Panc1 (cell line): ENCODE data around the gene UBC.

Experiments used
- SIN3A ChIP-seq: IDR thresholded peaks from 2 replicates; pipeline ENCODE4 v1.6.1; 2012; ENCODE audit warnings: low read depth, mild to moderate bottlenecking, low read length, moderate library complexity, borderline replicate concordance; ENCODE audit not compliant: insufficient read depth
- TCF7L2 ChIP-seq: IDR thresholded peaks from 2 replicates; pipeline ENCODE4 v1.6.1; 2011; ENCODE audit warnings: mild to moderate bottlenecking, low read depth, low read length, inconsistent platforms
- TF ChIP-seq, protein P1 (sequence below): fragments of 450-650 bp; IDR thresholded peaks from 2 replicates; pipeline ENCODE4 v1.5.1; 2017; ENCODE audit warnings: mild to moderate bottlenecking

DNA sequence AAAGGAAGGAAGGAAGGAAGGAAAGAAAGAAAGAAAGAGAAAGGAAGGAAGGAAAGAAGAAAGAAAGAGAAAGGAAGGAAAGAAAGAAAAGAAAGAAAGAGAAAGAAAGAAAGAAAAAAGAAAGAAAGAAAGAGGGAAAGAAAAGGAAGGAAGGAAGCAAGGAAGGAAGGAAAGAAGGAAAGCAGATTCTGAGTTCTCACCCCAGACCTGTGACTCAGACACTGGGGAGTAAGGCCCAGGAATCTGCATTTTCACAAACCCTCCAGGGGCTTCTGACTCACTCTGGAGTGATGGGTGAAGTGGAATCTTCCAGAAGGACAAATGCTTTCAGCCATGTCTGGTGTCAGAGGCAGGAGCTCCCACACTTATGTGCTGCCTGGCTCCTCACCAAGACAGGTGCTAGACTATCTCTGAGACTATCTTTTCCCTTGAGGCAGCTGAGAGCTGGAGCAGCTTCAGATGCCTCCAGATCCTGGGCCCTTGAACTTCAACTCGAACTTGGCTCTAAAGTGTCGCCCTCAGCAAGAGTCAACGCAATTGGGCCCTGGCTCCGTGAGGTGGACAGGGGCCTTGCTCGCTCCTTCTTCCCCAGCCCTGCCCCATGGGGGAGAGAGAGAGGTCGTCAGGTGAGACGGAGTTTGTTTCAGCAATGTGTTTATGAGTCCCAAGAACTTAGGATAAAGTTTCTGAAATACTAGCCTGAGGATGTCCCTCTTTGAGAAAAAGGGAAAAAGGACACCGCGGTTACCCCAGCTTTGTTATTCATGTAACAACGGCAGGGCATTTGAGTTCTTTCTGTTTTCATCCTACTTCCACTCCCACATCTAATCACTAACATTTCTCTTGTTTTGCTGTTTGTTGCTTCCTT is 31.0 kb downstream of the UBC start:
- TF ChIP-seq, protein P1, sequence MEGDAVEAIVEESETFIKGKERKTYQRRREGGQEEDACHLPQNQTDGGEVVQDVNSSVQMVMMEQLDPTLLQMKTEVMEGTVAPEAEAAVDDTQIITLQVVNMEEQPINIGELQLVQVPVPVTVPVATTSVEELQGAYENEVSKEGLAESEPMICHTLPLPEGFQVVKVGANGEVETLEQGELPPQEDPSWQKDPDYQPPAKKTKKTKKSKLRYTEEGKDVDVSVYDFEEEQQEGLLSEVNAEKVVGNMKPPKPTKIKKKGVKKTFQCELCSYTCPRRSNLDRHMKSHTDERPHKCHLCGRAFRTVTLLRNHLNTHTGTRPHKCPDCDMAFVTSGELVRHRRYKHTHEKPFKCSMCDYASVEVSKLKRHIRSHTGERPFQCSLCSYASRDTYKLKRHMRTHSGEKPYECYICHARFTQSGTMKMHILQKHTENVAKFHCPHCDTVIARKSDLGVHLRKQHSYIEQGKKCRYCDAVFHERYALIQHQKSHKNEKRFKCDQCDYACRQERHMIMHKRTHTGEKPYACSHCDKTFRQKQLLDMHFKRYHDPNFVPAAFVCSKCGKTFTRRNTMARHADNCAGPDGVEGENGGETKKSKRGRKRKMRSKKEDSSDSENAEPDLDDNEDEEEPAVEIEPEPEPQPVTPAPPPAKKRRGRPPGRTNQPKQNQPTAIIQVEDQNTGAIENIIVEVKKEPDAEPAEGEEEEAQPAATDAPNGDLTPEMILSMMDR: no peak
- TF ChIP-seq TCF7L2 (no peak), SIN3A (no peak)
